GM18867 (cell line): ENCODE results near the gene SHC1.

ENCODE experiments used
- ATAC-seq: cut with Tn5 transposase; IDR thresholded peaks from one replicate; pipeline ENCODE4 v1.9.1; 2021; ENCODE audit warnings: mild to moderate bottlenecking, moderate library complexity; ENCODE audit not compliant: unreplicated experiment

SHC1 gene, protein sequence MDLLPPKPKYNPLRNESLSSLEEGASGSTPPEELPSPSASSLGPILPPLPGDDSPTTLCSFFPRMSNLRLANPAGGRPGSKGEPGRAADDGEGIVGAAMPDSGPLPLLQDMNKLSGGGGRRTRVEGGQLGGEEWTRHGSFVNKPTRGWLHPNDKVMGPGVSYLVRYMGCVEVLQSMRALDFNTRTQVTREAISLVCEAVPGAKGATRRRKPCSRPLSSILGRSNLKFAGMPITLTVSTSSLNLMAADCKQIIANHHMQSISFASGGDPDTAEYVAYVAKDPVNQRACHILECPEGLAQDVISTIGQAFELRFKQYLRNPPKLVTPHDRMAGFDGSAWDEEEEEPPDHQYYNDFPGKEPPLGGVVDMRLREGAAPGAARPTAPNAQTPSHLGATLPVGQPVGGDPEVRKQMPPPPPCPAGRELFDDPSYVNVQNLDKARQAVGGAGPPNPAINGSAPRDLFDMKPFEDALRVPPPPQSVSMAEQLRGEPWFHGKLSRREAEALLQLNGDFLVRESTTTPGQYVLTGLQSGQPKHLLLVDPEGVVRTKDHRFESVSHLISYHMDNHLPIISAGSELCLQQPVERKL

DNA sequence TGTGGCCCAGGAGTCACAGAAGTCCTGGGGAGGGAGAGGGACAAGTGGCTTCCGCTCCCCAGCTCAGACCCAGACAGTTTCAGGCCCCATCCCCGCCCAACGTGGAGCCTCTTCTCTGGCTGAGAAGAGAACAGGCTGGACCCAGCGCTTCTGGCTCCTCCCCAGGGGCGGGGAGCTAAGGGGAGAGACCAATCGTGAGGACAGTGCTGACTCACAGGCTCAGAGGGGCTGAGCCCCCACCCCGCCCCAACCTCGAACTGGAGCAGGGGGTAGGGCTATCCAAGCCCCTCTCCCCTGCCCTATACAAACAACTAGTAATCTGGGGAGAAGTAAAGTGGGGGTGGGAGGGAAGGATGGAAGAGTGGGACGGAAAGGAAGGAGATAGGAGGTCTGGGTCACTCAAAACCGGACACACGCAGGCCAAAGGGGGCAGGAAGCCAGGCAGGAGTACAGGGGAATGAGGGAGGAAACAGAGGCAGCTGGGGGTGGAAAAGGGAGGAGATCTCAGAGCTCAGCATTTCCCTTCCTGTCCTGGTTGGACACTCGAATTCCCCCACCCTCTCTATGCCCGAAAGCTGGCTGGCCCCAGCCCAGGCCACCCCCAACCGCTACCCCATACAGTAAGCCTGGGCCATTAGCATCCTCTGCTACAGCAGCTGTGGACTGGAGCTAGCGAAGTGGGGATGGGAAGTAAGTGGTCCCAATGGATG, at the start of gene SHC1:
TSS of gene SHC1 (minus strand) at position 117 of the 710 bp plus-strand sequence. CDS start 221 bp downstream, outside the sequence.
- ATAC-seq, result no peak

DNA sequence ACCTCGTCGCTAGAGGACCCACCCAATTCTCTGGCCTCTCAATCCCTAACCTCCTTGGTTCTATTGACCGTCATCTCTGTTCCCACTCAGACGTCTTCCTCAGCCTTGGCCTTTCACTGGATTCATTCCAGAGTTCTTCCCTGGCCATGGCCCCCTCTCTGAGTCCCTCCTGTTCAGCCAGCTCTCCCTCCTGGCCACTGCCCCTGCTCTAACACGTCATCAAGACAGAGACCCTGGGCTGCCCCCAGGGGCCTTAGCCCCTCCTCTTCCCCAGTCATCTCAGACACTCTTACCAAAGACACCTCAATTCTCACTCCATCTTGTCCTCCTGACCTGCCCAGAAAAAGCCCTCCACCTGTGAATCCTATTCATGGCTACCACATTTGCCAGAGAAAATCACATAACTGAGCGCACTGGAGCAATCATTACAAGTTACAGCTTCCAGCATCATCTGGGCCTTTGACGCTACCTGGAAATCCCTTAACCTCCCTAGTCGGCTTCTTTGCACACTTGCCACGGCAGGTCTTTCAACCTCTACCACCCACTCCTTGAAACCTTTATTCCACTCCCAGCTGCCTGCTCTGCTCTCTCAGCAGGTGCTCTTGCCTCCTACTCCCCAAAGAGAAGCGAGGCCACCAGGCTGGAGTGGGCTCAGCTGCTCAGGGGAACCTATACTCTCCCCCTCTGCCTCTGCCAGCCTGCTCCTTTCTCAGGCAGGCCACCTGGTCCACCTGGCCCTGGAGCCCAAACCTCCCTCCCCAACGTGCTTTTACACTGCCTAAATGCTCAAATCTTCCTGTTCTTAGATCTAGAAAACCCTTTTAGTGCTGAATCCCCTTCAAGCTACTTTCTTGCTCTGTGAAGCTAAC, 49.1 kb upstream of the SHC1 start:
- ATAC-seq, result no peak

DNA sequence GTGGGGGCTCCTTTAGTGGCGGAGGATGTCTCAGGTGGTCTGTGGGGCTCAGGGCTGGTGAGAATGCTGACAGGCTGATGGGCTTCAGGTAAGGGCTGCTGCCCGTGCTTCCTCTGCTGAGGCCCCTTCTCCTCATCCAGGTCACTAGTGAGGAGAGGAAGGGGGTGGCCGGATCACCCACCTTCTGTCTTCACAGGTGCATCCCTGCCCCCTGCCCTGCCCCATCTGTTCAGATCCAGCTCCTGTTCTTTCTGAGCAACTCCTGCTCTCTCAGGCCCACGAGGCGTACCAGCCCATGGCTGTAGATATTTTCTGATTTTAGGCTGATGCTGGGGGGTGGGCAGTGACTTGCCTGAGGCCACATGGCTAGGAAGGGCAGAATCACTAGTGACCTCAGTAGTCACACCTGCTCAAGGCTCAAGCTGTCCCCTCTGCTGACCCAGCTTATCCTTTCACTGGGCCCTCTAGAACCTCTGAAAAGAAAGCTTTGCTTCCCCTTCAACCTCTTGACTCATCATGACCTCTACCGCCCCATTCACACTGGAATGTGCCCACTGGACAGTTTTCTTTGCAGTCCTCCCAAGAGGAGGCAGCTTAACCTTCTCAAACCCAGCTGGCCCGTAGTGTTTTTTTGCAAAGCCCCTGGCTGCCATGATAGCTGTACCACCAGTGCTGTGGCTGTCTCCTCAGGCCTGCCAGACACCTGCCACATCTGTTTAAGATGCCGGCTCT, 48.2 kb upstream of the SHC1 start:
- no peak for ATAC-seq

DNA sequence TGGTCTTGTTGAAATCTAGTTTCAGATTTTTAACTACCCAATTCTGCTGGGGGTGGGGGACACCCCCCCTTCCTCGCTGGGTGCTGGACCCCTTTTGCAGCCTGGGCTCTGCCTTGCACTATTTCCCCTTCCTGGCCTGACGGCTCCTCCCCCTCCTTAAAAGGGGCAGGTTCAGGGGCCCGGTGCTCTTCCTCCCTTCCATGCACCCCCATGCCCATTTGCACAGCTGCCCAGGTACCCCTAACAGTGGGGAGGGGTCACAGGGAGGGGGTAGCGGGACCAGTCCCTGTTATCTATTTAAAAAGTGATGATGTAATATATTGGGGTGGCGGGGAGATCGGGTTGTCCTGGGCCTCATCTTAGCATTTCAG, 47.4 kb upstream of the SHC1 start:
- ATAC-seq, result no peak

DNA sequence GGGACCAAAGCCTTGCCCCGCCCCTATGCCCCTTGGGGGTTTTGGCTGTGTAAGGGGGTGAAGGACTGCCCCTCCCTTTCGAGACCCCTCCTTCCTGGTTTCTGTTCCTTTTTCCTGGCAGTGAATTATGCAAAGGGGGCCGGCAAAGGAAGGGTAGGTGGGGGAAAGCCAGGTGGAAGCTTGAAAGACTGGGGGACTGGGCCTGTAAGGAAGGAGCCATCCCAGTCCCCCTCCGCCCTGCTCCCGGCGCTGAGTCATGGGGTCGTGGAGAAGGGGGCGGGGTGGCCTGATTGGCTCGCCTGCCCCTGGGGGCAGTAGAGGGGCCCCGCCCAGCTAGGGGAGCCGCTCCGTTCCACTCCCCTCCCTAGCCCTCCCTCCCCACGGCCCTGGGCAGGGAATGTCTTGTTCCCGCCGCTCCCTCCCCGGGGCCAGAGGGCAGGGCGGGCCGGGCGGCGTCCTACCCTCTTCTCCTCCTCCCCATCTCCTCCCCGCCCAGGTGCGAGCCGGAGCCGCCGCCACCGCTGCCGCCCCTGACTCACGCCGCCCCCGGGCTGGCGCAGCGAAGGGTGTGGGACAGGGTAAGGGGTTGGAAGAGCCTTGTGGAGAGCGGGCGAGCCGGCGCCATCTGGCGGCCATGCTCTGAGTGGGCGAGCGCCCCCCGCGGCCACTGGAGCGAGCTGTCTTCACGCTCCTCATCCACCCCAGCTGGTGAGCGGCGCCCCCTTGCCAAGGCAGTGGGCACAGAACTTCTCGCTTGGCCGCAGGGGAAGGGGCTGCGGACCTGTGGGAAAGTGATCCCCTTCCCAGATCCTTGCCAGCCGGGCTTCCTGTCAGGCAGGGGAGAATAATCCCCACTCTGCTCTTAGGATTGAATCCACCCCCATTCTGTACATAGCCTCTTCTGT, 46.7 kb upstream of the SHC1 start:
- peak; percentile 72 for ATAC-seq

DNA sequence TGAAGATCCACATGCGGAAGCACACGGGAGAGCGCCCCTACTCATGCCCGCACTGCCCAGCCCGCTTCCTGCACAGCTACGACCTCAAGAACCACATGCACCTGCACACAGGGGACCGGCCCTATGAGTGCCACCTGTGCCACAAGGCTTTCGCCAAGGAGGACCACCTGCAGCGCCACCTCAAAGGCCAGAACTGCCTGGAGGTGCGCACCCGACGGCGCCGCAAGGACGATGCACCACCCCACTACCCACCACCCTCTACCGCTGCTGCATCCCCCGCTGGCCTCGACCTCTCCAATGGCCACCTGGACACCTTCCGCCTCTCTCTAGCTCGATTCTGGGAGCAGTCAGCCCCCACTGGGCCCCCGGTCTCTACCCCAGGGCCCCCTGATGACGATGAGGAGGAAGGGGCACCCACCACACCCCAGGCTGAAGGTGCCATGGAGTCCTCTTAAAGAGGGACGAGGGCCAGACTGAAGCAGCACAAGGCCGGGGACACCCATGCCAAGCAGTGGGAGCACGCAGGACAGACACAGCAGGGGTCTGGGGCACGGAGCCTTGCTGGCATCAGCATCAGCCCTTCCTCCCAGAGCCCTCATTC, 45.8 kb upstream of the SHC1 start:
- no peak for ATAC-seq

DNA sequence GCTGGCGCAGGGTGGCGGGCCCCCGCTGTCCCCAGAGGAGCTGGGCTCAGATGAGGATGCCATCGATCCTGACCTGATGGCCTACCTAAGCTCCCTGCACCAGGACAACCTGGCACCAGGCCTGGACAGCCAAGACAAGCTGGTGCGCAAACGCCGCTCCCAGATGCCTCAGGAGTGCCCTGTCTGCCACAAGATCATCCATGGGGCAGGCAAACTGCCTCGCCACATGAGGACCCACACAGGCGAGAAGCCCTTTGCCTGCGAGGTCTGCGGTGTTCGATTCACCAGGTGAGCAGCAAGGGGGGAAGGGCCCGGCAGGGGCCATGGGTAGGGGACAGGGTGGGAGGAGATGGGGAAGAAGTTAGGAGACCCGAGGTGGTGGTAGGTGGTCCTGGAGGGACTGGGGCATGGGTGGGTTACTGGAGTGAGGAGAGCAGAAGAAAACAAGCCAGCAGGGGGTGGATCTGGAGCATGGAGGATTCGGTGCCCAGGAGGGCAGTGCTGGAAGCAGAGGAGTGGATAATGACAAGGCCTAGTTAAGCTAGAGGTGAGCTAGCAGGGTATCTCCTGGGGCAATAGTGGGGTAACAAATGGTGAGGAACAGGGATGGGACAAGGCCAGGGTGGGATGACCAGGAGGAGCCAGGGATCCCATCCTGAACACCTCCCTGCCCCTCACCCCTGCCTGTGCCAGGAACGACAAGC, 45.1 kb upstream of the SHC1 start:
- no peak for ATAC-seq

DNA sequence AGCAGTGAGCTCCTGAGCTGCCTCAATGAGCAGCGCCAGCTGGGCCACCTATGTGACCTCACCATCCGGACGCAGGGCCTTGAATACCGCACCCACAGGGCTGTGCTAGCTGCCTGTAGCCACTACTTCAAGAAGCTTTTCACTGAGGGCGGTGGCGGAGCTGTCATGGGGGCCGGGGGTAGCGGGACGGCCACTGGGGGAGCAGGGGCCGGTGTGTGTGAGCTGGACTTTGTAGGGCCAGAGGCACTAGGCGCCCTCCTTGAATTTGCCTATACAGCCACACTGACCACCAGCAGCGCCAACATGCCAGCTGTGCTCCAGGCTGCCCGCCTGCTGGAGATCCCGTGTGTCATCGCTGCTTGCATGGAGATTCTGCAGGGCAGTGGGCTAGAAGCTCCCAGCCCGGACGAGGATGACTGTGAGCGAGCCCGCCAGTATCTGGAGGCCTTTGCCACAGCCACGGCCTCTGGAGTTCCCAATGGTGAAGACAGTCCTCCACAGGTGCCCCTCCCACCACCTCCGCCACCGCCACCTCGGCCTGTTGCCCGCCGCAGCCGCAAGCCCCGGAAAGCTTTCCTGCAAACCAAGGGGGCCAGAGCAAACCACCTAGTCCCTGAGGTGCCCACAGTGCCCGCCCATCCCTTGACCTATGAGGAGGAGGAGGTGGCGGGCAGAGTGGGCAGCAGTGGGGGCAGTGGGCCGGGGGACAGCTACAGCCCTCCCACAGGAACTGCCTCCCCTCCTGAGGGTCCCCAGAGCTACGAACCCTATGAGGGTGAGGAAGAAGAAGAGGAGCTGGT, 44.4 kb upstream of the SHC1 start:
- no peak for ATAC-seq

DNA sequence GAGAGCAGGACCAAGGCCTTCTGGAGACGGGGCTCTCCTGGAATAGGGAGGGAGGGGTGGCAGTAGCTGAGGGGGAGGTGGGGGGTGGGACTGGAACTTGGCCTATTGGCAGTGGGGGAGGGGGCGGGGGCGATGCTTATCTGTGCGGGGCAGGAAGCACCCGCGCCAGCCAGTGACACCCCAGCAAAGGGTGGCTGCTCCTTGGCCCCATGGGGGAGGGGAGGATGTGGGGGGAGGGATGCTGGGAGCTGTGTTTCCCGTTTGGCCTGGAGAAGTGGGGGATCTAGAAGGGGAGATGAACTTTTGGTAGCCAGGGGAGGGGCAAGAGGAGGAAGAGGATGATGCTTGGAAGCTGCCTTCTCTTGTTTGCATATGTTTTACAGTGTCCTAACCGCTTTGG, 43.1 kb upstream of the SHC1 start:
- ATAC-seq, result no peak

DNA sequence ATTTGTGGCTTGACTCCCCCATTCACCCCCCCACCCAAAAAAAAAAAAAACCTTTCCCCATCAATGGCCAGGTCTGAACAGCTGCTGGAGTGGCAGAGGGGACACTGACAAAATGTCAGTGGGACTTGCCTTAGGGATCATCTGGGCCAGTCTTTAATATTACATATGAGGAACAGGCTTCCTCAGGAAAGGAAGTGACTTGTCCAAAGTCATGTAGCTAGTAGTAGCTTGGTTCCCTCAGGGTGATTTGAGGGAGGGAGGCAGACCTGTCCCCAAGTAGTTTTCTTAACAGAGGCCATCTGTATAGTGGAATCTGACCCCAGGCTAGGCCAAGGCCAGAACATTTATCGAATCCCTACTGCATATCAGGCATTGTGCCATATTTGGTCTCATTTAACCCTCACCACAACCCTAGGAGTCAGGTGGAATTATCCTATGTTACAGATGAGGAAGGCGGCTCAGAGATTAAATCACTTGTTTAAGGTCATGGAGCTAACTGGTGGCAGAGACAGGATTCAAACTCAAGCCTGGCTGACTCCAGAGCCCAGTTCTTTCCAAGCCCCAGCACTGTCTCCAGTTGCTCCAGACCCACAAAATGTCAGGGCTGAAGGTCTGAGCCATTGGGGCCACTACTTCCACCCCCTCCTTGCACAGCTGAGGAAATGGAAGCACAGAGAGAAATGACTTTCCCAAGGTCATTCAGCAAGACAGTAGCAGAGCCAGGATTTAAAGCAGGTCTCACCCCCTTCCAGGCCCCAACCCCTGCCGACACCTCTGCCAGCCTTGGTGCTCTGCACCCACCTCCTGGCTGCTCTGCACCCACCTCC, 42.4 kb upstream of the SHC1 start:
- no peak for ATAC-seq

DNA sequence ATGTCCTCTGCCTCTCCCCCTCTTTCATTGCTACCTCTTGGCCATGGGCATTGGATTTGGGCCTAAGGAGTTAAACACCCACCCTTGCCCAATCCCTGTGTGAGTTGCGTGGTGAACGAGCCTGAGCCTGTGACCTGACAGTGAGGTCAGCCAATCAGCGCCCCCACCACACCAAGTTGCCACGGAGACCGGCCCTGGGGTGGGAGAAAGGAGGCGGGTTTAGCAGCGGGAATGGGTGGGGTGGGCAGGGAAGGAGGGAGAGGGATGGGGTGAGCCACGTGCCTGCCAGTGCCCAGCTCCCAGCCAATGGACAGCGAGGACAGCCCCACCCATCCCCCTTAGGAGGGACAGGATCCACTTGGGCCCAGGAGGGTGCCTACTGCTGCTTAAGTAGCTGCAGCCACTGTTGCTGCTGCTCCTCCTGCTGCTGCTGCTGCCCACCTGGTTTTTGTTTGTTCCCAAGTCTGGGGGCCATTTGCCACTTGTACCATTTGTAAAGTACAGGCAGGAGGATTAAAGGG, 41.5 kb upstream of the SHC1 start:
- ATAC-seq, result no peak

DNA sequence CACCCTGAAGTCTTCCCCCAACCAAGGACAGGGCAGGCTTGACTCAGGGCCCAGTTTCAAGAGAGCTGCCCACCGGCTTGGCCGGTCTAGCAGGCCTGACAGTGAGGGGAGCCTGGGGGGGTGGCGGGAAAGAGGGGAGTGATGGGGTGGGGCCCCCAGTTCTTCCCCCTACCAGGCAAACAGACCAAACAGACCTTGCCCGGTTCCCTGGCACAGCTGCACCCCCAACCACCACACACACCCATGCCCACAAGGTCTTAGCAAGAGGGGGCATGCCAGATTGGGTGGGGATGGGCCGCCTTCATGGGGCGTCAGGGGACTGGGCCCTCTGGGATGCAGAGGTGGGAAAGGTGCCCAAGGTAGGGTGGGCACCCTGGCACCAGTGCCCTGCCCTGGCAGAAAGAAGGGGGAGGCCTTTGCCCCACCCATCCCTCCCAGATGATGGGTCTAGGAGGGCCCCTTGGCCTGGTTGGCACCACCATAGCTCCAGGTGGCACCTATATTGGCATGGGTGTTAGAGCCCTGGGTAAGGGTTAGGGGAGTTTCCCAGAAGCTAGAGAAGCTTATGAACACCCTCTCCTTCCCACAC, 41.0 kb upstream of the SHC1 start:
- no peak for ATAC-seq

DNA sequence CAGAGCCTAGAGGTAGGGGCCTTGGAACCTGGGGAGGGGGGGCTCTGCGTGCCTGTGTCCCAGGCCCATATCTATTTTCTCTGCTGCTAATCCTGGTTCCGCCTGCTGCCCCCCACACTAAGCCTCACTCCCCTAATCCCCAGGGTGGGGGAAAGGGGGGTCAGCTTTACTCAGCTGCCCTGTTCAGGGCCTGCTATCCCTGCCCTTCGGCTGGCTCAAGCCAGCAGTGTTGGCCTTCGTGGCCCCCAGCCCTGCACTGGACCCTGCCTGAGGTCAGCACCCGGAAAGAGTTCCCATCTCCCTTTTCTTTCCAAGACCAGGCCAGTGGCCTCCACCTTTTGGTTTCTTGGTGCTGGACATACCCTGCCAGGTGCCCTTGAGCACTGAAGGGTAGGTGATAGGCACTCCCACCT, 40.5 kb upstream of the SHC1 start:
- no peak for ATAC-seq

DNA sequence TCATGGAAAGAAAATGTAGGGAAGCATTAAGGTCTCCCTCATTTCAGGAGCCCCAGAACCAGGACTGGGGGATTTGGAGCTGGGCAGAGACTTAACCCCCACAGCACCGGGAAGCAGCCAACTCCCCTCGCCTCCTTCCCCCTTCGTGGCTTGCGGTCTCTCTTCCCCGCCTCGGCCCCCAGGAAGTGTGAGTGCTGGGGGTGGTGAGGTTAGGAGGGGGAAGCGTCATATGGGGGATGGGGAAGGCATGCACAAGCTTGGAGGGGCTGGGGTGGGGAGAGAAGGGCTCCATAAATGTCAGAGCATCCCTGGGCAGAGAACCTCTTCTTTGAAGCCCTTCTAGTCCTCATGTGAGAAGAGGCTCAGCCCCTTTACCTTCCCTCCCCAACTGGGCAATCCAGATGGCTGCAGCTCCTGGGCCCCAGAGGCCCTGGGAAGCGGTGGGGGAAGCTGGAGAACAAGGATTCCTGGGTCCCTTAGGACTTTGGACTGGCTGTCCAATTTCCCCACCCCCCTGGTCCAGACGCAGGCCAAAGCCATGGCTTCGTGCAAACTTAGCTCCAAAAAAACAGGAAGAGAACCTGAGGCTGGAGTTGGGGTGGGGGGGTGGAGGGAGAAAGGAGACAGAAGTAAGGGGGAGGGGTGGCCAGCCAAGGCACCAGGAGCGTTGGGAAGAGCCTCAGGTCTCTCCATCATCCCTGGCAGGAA, 39.8 kb upstream of the SHC1 start:
- ATAC-seq, result no peak

DNA sequence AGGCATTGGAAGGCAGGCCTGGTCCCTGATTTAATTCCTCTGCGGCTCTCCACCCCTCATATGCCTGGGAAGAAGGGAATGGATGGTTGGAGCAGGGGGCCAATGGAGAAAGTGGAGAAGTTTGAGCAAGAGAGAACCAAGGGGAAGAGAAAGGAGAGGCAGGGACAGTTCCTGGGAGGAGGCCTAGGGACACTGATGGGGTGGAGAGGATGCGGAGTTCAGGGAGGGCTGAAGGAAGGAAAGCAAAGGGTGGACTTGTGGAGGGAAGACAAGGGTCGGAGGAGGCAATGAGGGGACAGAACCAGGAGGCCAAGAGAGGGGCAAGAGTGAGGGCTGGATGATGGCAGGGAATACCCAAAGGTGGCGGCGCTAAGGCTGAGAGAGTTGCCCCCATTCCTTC, 39.2 kb upstream of the SHC1 start:
- ATAC-seq, result no peak
